HG03159 (cell line): ENCODE measurements around the gene LIX1.
"Not testable (repeated sequence)": the region's sequence is repeated elsewhere in the genome, so short reads cannot be mapped to it uniquely, and the experiment has no call there.

Experiments used
- ATAC-seq: cut with Tn5 transposase; IDR thresholded peaks from one replicate; pipeline ENCODE4 v1.9.1; 2021; ENCODE audit warnings: mild to moderate bottlenecking, moderate library complexity; ENCODE audit not compliant: unreplicated experiment

The LIX1 gene

GRCh38 chr5:97142521-97143254, at the start of gene LIX1:
LIX1 (minus strand) TSS chr5:97142611; CDS start chr5:97142576, 35 bp downstream.
- peak; percentile 87 for ATAC-seq

- ATAC-seq, result no peak
Observed at GRCh38 chr5:97191893-97192292, 49.5 kb upstream of the LIX1 start.

- not testable (repeated sequence) for ATAC-seq
Observed at GRCh38 chr5:97189523-97189922, 47.1 kb upstream of the LIX1 start.

- ATAC-seq, result no peak
Observed at GRCh38 chr5:97183930-97184213, 41.5 kb upstream of the LIX1 start.

GRCh38 chr5:97183100-97183929, 40.9 kb upstream of the LIX1 start, which contains the start of gene RIOK2:
RIOK2 (minus strand) TSS chr5:97183247; CDS start chr5:97183191, 56 bp downstream.
- ATAC-seq, result peak; percentile 91

GRCh38 chr5:97182571-97183099, 40.2 kb upstream of the LIX1 start:
- ATAC-seq, result no peak

- no peak for ATAC-seq
Observed at GRCh38 chr5:97181856-97182545, 39.6 kb upstream of the LIX1 start.

GRCh38 chr5:97179457-97179856, 37.0 kb upstream of the LIX1 start:
- ATAC-seq, result not testable (repeated sequence)

- no peak for ATAC-seq
Observed at GRCh38 chr5:97172227-97172626, 29.8 kb upstream of the LIX1 start.

GRCh38 chr5:97171703-97172102, 29.3 kb upstream of the LIX1 start:
- no peak for ATAC-seq

- ATAC-seq, result peak; percentile 74
Observed at GRCh38 chr5:97167435-97167834, 25.0 kb upstream of the LIX1 start.

GRCh38 chr5:97165726-97166125, 23.3 kb upstream of the LIX1 start:
- ATAC-seq, result no peak

GRCh38 chr5:97164846-97165245, 22.4 kb upstream of the LIX1 start:
- ATAC-seq, result no peak

GRCh38 chr5:97163790-97164285, 21.4 kb upstream of the LIX1 start:
- no peak for ATAC-seq

- no peak for ATAC-seq
Observed at GRCh38 chr5:97163360-97163764, 21.0 kb upstream of the LIX1 start.

- ATAC-seq, result no peak
Observed at GRCh38 chr5:97162045-97162444, 19.6 kb upstream of the LIX1 start.

GRCh38 chr5:97157689-97158088, 15.3 kb upstream of the LIX1 start:
- ATAC-seq, result no peak

- no peak for ATAC-seq
Observed at GRCh38 chr5:97151370-97151769, 9.0 kb upstream of the LIX1 start.

- no peak for ATAC-seq
Observed at GRCh38 chr5:97150401-97150800, 8.0 kb upstream of the LIX1 start.

GRCh38 chr5:97149709-97150108, 7.3 kb upstream of the LIX1 start:
- ATAC-seq, result no peak

- ATAC-seq, result no peak
Observed at GRCh38 chr5:97148288-97148687, 5.9 kb upstream of the LIX1 start.
